ENCODE measurements around the gene CXCL3. TPM values are rescaled to one million over a fixed set of nuclear protein-coding genes. Genes with fewer than 3 reads are reported as not detected.

The CXCL3 gene
- polyA plus RNA-seq, 1 experiment = 0.74 TPM

DNA sequence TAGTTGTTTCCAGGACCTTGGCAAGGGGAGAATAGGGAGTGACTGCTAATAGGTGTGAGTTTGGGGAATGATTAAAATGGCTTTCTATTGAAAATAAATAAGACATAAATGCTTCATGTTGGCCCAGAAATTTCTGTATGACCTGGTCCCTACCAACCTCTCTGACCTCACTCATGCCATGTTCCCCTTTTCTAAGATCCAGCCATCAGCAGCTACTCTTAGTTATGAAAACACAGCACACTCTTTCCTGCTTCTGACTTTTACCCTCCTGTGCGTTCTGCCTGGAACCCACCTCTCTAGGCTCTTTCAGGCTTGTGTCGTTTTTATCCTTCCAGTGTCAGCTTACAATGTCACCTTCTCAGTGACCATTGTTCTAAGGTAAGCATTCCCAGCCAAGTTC lies 25.2 kb downstream of the CXCL3 start:
- H3K27me3 ChIP-seq (ENCODE audit: control insufficient read depth, insufficient read depth, low read length) = no peaks in the 10 kb centered on the region
- H3K9me3 ChIP-seq (ENCODE audit: control insufficient read depth, insufficient read depth, low read length) = no peaks in the 10 kb centered on the region
- ChIA-PET CTCF (no interaction called here), POLR2A (no interaction called here)
- H3K4me3 ChIP-seq (ENCODE audit: low read depth, low read length) = no peak overlapping the region
- TF ChIP-seq, protein P1, sequence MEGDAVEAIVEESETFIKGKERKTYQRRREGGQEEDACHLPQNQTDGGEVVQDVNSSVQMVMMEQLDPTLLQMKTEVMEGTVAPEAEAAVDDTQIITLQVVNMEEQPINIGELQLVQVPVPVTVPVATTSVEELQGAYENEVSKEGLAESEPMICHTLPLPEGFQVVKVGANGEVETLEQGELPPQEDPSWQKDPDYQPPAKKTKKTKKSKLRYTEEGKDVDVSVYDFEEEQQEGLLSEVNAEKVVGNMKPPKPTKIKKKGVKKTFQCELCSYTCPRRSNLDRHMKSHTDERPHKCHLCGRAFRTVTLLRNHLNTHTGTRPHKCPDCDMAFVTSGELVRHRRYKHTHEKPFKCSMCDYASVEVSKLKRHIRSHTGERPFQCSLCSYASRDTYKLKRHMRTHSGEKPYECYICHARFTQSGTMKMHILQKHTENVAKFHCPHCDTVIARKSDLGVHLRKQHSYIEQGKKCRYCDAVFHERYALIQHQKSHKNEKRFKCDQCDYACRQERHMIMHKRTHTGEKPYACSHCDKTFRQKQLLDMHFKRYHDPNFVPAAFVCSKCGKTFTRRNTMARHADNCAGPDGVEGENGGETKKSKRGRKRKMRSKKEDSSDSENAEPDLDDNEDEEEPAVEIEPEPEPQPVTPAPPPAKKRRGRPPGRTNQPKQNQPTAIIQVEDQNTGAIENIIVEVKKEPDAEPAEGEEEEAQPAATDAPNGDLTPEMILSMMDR (IDR thresholded peaks at IDR 0.05; ENCODE audit: low read depth, low read length) = no peak
- no peak overlapping the region for H3K27ac ChIP-seq (ENCODE audit: low read depth, low read length)
- no peak for DNase-seq (ENCODE audit: low read depth, low spot score)

DNA sequence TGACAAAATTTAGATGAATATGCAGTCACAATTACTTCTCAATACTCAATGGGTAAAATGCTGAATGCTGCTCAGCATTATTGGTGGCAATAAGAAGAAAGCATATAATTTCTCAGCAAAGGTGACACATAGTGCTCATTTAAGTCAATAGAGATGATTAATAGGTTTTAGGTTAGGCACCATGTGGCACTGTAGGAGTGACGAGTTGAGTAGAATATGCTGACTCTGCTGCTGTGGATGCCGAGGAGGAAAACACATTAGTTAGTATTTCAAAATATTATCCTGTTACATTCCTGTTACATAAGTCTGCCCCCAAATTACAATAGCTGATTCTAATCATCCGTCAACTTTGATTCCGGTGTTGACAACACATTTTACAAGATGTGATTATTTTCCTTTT lies 26.4 kb downstream of the CXCL3 start:
- Histone ChIP-seq H3K9me3 (ENCODE audit: control insufficient read depth, insufficient read depth, low read length) (no peaks in the 10 kb centered on the region), H3K27ac (ENCODE audit: low read depth, low read length) (no peak overlapping the region), H3K27me3 (ENCODE audit: control insufficient read depth, insufficient read depth, low read length) (no peaks in the 10 kb centered on the region), H3K4me3 (ENCODE audit: low read depth, low read length) (no peak overlapping the region)
- TF ChIP-seq, protein P1 (IDR thresholded peaks at IDR 0.05; ENCODE audit: low read depth, low read length) = no peak
- ChIA-PET CTCF (no interaction called here), POLR2A (no interaction called here)
- DNase-seq (ENCODE audit: low read depth, low spot score) = no peak

DNA sequence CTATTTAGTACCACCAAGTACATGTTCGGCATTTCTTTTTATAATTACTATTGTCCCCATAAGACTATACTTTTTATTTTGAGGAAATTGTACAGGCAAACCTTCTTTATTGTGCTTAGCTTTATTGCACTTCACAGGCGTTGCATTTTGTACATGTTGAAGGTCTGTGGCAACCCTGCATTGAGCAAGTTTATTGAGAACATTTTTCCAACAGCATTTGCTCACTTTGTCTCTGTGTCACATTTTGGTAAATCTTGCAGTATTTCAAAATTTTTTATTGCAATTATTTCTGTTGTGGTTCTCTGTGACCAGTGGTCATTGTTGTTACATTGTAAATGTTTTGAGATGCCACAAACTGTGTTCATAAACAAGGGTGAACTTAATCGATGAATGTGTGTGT lies 29.2 kb downstream of the CXCL3 start:
- no peak for DNase-seq (ENCODE audit: low read depth, low spot score)
- ChIA-PET CTCF (no interaction called here), POLR2A (no interaction called here)
- TF ChIP-seq, protein P1 (IDR thresholded peaks at IDR 0.05; ENCODE audit: low read depth, low read length) = no peak
- Histone ChIP-seq H3K27ac (ENCODE audit: low read depth, low read length) (no peak overlapping the region), H3K4me3 (ENCODE audit: low read depth, low read length) (no peak overlapping the region), H3K9me3 (ENCODE audit: control insufficient read depth, insufficient read depth, low read length) (no peaks in the 10 kb centered on the region), H3K27me3 (ENCODE audit: control insufficient read depth, insufficient read depth, low read length) (no peaks in the 10 kb centered on the region)

DNA sequence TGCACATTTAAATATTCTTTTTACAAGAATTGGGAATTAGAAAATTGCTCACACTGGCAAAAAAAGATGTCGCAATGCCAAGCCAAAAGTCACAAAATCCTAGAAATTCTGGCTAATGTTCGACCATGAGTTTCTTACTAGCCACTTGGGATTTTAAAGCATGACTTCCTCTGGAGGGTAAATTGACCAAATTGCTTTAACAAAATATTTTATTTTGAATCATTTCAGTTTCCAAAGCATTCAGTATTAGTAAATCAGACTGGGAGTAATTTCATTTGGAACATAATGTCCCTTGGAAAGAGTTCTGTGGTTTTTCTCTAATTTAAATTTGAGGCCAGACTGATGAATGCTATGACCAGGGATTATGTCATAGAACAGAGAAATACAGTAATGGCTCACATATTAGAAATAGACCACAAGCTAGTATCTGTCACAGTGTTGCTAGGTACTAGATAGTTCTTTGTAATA lies 32.4 kb downstream of the CXCL3 start:
- no peak for DNase-seq (ENCODE audit: low read depth, low spot score)
- H3K4me3 ChIP-seq (ENCODE audit: low read depth, low read length) = no peak overlapping the region
- H3K27me3 ChIP-seq (ENCODE audit: control insufficient read depth, insufficient read depth, low read length) = no peaks in the 10 kb centered on the region
- ChIA-PET POLR2A (no interaction called here), CTCF (no interaction called here)
- H3K9me3 ChIP-seq (ENCODE audit: control insufficient read depth, insufficient read depth, low read length) = no peaks in the 10 kb centered on the region
- TF ChIP-seq, protein P1 (IDR thresholded peaks at IDR 0.05; ENCODE audit: low read depth, low read length) = no peak
- no peak overlapping the region for H3K27ac ChIP-seq (ENCODE audit: low read depth, low read length)

DNA sequence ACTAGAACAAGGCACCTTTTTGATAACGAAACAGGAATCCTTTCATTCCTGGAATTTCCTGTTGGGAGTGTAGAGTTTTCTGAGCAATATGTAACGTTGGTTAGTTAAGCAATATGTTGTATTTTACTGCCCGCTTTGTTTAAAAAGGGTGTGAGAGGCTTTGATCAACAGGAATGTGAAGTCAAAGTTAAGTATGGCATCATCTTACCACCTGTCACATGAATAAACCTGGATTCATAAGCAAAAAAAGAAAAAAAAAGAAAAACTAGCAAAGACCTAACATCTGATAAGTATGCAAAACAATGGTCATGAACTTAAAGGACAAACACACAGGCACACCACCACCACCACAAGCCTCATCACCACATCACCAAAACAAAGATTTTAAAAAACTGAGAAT lies 33.0 kb downstream of the CXCL3 start:
- Histone ChIP-seq H3K4me3 (ENCODE audit: low read depth, low read length) (no peak overlapping the region), H3K27ac (ENCODE audit: low read depth, low read length) (no peak overlapping the region), H3K27me3 (ENCODE audit: control insufficient read depth, insufficient read depth, low read length) (no peaks in the 10 kb centered on the region), H3K9me3 (ENCODE audit: control insufficient read depth, insufficient read depth, low read length) (no peaks in the 10 kb centered on the region)
- POLR2A ChIA-PET = no interaction called here
- no peak for DNase-seq (ENCODE audit: low read depth, low spot score)
- CTCF ChIA-PET = no interaction called here
- TF ChIP-seq, protein P1 (IDR thresholded peaks at IDR 0.05; ENCODE audit: low read depth, low read length) = no peak
